Measurements from ENCODE around the gene CSTPP1. TPM values are rescaled to one million over a fixed set of nuclear protein-coding genes. Genes with fewer than 3 reads are reported as not detected.

Gene CSTPP1
- total RNA-seq, 4 donors from 2014 or later = 31.8 to 42.1 (median 39.1) TPM

- no peaks in the 10 kb centered on the region for H3K27me3 ChIP-seq
- H3K9me3 ChIP-seq = no peaks in the 10 kb centered on the region
- no peak for TF ChIP-seq POLR2A (IDR thresholded peaks at IDR 0.05)
- no peak for TF ChIP-seq CTCF (IDR thresholded peaks at IDR 0.05)
- H3K36me3 ChIP-seq = peaks cover 0 to 12% (median 0%) of the 10 kb centered on the region in 3 donors
- no peak overlapping the region for H3K4me3 ChIP-seq
- H3K27ac ChIP-seq = no peak overlapping the region
- no peak for DNase-seq
- no peaks in the 10 kb centered on the region for H3K4me1 ChIP-seq
Measured at GRCh38 chr11:47060807-47061206, 124.2 kb downstream of the CSTPP1 start.

- H3K4me1 ChIP-seq = no peaks in the 10 kb centered on the region
- H3K27ac ChIP-seq = no peak overlapping the region
- H3K9me3 ChIP-seq = no peaks in the 10 kb centered on the region
- TF ChIP-seq POLR2A (IDR thresholded peaks at IDR 0.05) (no peak), CTCF (IDR thresholded peaks at IDR 0.05) (no peak)
- DNase-seq = no peak
- H3K4me3 ChIP-seq = no peak overlapping the region
- no peaks in the 10 kb centered on the region for H3K27me3 ChIP-seq
- peaks cover 0 to 8% (median 0%) of the 10 kb centered on the region in 3 donors for H3K36me3 ChIP-seq
Measured at GRCh38 chr11:47061429-47062178, 125.0 kb downstream of the CSTPP1 start.

GRCh38 chr11:47062736-47063135 lies 126.2 kb downstream of the CSTPP1 start:
- Histone ChIP-seq H3K27me3 (no peaks in the 10 kb centered on the region), H3K4me1 (no peaks in the 10 kb centered on the region), H3K27ac (no peak overlapping the region), H3K9me3 (no peaks in the 10 kb centered on the region), H3K36me3 (peaks cover 0 to 4% (median 0%) of the 10 kb centered on the region in 3 donors), H3K4me3 (no peak overlapping the region)
- TF ChIP-seq CTCF (IDR thresholded peaks at IDR 0.05) (no peak), POLR2A (IDR thresholded peaks at IDR 0.05) (no peak)
- no peak for DNase-seq

GRCh38 chr11:47067401-47067800 lies 130.8 kb downstream of the CSTPP1 start:
- Histone ChIP-seq H3K4me3 (no peak overlapping the region), H3K27me3 (no peaks in the 10 kb centered on the region), H3K27ac (no peak overlapping the region), H3K9me3 (no peaks in the 10 kb centered on the region), H3K4me1 (peaks cover 0 to 10% (median 0%) of the 10 kb centered on the region in 4 donors), H3K36me3 (no peaks in the 10 kb centered on the region)
- no peak for TF ChIP-seq POLR2A (IDR thresholded peaks at IDR 0.05)
- no peak for DNase-seq

- H3K27ac ChIP-seq = no peak overlapping the region
- TF ChIP-seq CTCF (IDR thresholded peaks at IDR 0.05) = no peak
- TF ChIP-seq POLR2A (IDR thresholded peaks at IDR 0.05) = no peak
- H3K36me3 ChIP-seq = no peaks in the 10 kb centered on the region
- no peak overlapping the region for H3K4me3 ChIP-seq
- H3K9me3 ChIP-seq = no peaks in the 10 kb centered on the region
- no peak for DNase-seq
- peaks cover 0 to 10% (median 0%) of the 10 kb centered on the region in 4 donors for H3K4me1 ChIP-seq
- H3K27me3 ChIP-seq = no peaks in the 10 kb centered on the region
Measured at GRCh38 chr11:47070769-47071168, 134.2 kb downstream of the CSTPP1 start.

GRCh38 chr11:47071341-47071740 lies 134.8 kb downstream of the CSTPP1 start:
- H3K4me3 ChIP-seq = no peak overlapping the region
- no peaks in the 10 kb centered on the region for H3K9me3 ChIP-seq
- H3K4me1 ChIP-seq = peaks cover 0 to 10% (median 0%) of the 10 kb centered on the region in 4 donors
- H3K27ac ChIP-seq = peak overlapping the region in 1 of 4 donors; percentile 9
- no peak for DNase-seq
- H3K36me3 ChIP-seq = no peaks in the 10 kb centered on the region
- TF ChIP-seq CTCF (IDR thresholded peaks at IDR 0.05) (no peak), POLR2A (IDR thresholded peaks at IDR 0.05) (no peak)
- no peaks in the 10 kb centered on the region for H3K27me3 ChIP-seq

Data from Peyer's patch (tissue), 4 donors.